ENCODE data around the gene DYNLT4. TPM values are rescaled to one million over a fixed set of nuclear protein-coding genes. Genes with fewer than 3 reads are reported as not detected.

Gene DYNLT4
- total and polyA plus RNA-seq, 2 of the 8 experiments (the other 6 are each of a cell fraction or from before 2014, with no cell fraction given), result 0.29 TPM; not detected in 1

DNA sequence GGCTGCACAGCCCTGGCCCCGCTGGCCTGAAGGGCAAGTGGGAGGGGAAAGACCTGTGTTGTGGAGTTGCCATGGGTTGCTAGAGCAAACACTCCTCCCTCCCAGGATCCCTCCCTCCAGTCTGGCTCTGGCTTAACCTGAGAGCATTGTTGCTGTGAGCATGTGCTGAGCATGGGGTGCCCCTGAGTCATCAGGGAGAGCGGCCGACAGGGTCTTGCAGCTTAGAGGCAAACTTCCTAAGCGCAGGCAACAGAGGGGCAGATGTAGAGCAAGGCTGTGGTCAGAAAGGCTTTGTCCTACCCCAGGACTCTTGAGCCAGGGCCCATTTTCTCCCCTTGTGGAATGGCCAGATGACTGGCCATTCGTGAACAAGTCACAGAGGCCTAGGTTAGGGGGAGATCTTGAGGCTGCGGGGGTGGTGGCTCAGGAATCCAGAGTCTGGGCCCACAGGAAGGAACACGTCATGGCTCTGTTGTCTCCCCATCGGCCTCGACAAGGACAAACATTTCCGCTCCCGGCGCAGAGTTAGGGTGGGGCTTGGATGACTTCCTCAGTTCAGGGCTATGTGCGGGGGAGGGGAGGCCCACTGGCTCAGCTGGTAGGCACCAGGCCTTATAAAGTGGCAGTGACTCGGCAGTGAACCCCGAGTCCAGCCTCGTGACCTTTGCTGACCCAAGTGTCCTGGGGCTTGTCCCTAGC lies 362 bp upstream of the DYNLT4 start:
- Histone ChIP-seq H3K27me3 (replicated peaks in 1 of 4; ENCODE audit: control insufficient read depth in 3 of 4, extremely low read depth in 1 of 4, insufficient read depth in 3 of 4, low read length in 3 of 4) (peaks cover 0 to 4% (median 1%) of the 10 kb centered on the region in 4 experiments; a peak in 4 of 7 replicates), H3K18ac (ENCODE audit: extremely low read depth, low read length) (peak overlapping the region; percentile 84), H4K91ac (replicated peaks; ENCODE audit: insufficient read length, low read length) (peak overlapping the region; percentile 92), H3K4me3 (ENCODE audit: extremely low read depth in 1 of 4, insufficient read depth in 2 of 4, low read depth in 3 of 4, low read length in 4 of 4) (peak overlapping the region in 2 of 4 experiments; percentile 5 to 37; a peak in 3 of 8 replicates), H2AFZ (ENCODE audit: low read length) (no peak overlapping the region), H3K79me1 (ENCODE audit: low read depth, low read length) (no peaks in the 10 kb centered on the region), H4K5ac (ENCODE audit: insufficient read length, low read depth, low read length) (peak overlapping the region; percentile 69), H4K20me1 (replicated peaks in 1 of 2; ENCODE audit: control insufficient read depth in 1 of 2, insufficient read depth in 2 of 2, low read length in 2 of 2) (no peaks in the 10 kb centered on the region), H2AK5ac (ENCODE audit: low read depth, low read length) (peak overlapping the region; percentile 97), H2BK15ac (ENCODE audit: low read length) (peak overlapping the region; percentile 100; the same call in 1 of the 2 replicates), H3K4ac (replicated peaks; ENCODE audit: insufficient read length, low read depth, low read length) (peak overlapping the region; percentile 71), H3K23ac (ENCODE audit: insufficient read length) (no peak overlapping the region), H3K4me1 (replicated peaks in 1 of 4; ENCODE audit: control insufficient read depth in 3 of 4, insufficient read depth in 4 of 4, low read length in 3 of 4) (peaks cover 10 to 37% (median 28%) of the 10 kb centered on the region in 4 experiments), H3K4me2 (ENCODE audit: insufficient read depth in 1 of 2, low read depth in 2 of 2, low read length in 2 of 2) (peak overlapping the region; percentile 56 to 58), H3K27ac (ENCODE audit: low read depth, low read length) (peak overlapping the region; percentile 96), H3K9ac (replicated peaks in 1 of 4; ENCODE audit: extremely low read depth in 1 of 4, low read depth in 3 of 4, low read length in 3 of 4) (peak overlapping the region in 3 of 4 experiments; percentile 42 to 80 (median 74); a peak in 4 of 7 replicates), H3K56ac (replicated peaks; ENCODE audit: insufficient read length, low read depth, low read length) (no peak overlapping the region), H3K36me3 (ENCODE audit: control insufficient read depth in 2 of 4, insufficient read depth in 4 of 4, low read length in 3 of 4) (peaks cover 0 to 16% (median 6%) of the 10 kb centered on the region in 4 experiments; a peak in 5 of 8 replicates), H4K8ac (ENCODE audit: extremely low read depth, insufficient read depth, low read length) (peak overlapping the region; percentile 84; the same call in 1 of the 2 replicates), H3K23me2 (ENCODE audit: low read depth, low read length) (no peaks in the 10 kb centered on the region), H3K14ac (ENCODE audit: insufficient read length) (no peak overlapping the region), H2BK20ac (ENCODE audit: low read length) (peak overlapping the region; percentile 99), H2BK12ac (ENCODE audit: low read depth, low read length) (peak overlapping the region; percentile 100), H3K79me2 (ENCODE audit: control insufficient read depth in 1 of 2, insufficient read depth in 2 of 2, low read length in 2 of 2) (no peaks in the 10 kb centered on the region), H2BK5ac (ENCODE audit: low read depth, low read length) (peak overlapping the region; percentile 98), H2BK120ac (replicated peaks; ENCODE audit: low read depth, low read length) (peak overlapping the region; percentile 71), H3K9me3 (ENCODE audit: insufficient read depth in 2 of 2, low read depth in 1 of 2, low read length in 1 of 2) (no peaks in the 10 kb centered on the region)
- FAIRE-seq, result peak; percentile 63
- CTCF ChIA-PET (ENCODE audit: partially characterized antibody), result interaction anchor here (0.5 to 5.4 kb wide), 12 partner anchors 11 to 84 kb away, joined by 3 to 37 read pairs (median 10); partner anchors contain the start of genes BEST4 and RNU5D-1
- DNase-seq (ENCODE audit: low read depth in 1 of 2, low spot score in 2 of 2), result peak in 1 of 2 experiments; percentile 89
- WGBS, 2 experiments (ENCODE audit: extremely low coverage in 1 of 2, insufficient coverage in 1 of 2, insufficient read length in 1 of 2, insufficient replicate concordance in 2 of 2, low coverage in 1 of 2, low lambda C conversion rate in 2 of 2, missing lambda C conversion rate in 1 of 2), result 56% methylated on average over 16 of the region's 16 CpGs; no CpG with 5 or more reads in 1 of the 2 experiments
- POLR2A ChIA-PET (ENCODE audit: partially characterized antibody), result interaction anchor here (0.6 to 19.2 kb wide), 18 partner anchors 8 to 527 kb away, joined by 3 to 547 read pairs (median 11); partner anchors contain the start of genes BEST4, PLK3 and RPS8
- TF ChIP-seq, protein P1, sequence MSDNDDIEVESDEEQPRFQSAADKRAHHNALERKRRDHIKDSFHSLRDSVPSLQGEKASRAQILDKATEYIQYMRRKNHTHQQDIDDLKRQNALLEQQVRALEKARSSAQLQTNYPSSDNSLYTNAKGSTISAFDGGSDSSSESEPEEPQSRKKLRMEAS (IDR thresholded peaks at IDR 0.05), result peak; percentile 99
- TF ChIP-seq SIX5 (IDR thresholded peaks at IDR 0.05; ENCODE audit: low read depth, low read length), result no peak
- TF ChIP-seq POLR2AphosphoS5 (IDR thresholded peaks at IDR 0.05; ENCODE audit: low read depth, low read length), result peak; percentile 79; the same call in 1 of the 2 replicates
- no peak for TF ChIP-seq GABPA (IDR thresholded peaks at IDR 0.05; ENCODE audit: borderline replicate concordance, insufficient read depth, low read length)
- TF ChIP-seq KDM4A (IDR thresholded peaks at IDR 0.05; ENCODE audit: low read depth, low read length, severe bottlenecking), result no peak
- TF ChIP-seq CREB1 (IDR thresholded peaks at IDR 0.05), result peak; percentile 3
- TF ChIP-seq ZNF274 (IDR thresholded peaks at IDR 0.05; ENCODE audit: borderline replicate concordance, extremely low read depth, low read length), result no peak
